Measurements from ENCODE around the gene CDK5RAP3. TPM values are rescaled to one million over a fixed set of nuclear protein-coding genes. Genes with fewer than 3 reads are reported as not detected.

The CDK5RAP3 gene
- total RNA-seq, 1 experiment from 2014 or later = 128 TPM

DNA sequence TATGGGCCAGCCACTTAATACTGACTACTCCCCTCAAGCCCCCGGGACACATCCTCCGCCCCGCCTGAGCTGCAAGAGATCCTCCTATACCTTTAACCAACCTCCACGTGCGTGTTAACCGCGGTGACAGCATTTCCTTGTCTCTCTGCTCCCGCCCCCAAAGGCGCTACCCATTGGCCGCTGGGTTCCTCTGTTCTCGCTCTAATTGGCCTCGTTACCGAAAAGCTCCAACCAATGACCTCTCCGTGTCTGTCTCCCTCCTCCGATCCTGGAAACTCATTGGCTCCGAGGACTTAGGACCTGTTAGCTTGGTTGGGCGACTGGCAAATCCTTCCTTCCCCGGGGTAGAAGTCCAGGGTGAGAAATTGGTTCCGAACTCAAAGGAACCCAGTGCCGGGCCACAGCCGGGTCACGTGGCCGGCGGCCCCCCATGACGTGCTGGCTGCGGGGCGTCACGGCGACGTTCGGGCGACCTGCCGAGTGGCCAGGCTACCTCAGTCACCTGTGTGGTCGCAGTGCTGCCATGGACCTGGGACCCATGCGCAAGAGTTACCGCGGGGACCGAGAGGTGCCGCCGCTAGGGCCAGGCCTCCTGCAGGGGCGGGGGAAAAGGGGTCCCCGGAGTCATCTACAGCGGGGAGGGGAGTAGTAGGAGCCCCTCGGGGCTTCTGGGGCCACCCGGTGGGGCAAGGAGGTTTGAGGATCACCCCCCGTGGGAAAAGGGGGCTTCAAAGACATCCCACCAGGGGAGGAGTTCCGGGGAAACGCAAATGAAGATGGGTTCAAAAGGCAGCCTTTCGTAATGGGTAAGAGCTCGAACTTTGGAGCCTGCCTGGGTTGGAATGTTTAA is 29.4 kb upstream of the CDK5RAP3 start, which contains the start of gene PNPO:
Gene PNPO (plus strand): TSS at position 326 of the 850 bp plus-strand sequence. CDS start 105 bp downstream, at position 431.
- peak; percentile 90 for DNase-seq (ENCODE audit: low spot score)
- H3K4me1 Mint-ChIP-seq = peaks cover 14% of the 10 kb centered on the region
- H3K27me3 Mint-ChIP-seq (ENCODE audit: low read depth) = peaks cover 30% of the 10 kb centered on the region
- peak within 1 kb of the TSS; percentile 80 for H3K4me3 Mint-ChIP-seq
- POLR2A ChIA-PET = interaction anchor here (0.6 to 1.2 kb wide), 5 partner anchors 13 to 115 kb away, joined by 3 to 8 read pairs (median 3); partner anchors contain the start of genes CDK5RAP3 and PRR15L
- H3K36me3 Mint-ChIP-seq = peaks cover 10% of the 10 kb centered on the region
- peaks cover 5% of the 10 kb centered on the region for H3K9me3 Mint-ChIP-seq
- ATAC-seq = peak; percentile 99
- CTCF ChIA-PET = interaction anchor here (0.7 to 4.0 kb wide), 25 partner anchors 9 to 110 kb away, joined by 3 to 42 read pairs (median 7); partner anchors contain the start of genes CDK5RAP3, LRRC46, MRPL10 and PRR15L
- H3K27ac Mint-ChIP-seq = no peak within 1 kb of the TSS
- TF ChIP-seq ZNF317 (CRISPR knock-in tag; IDR thresholded peaks at IDR 0.05; ENCODE audit: borderline replicate concordance, low read depth) (peak; percentile 34; the same call in 1 of the 2 replicates), ZNF232 (CRISPR knock-in tag; IDR thresholded peaks at IDR 0.05) (peak; percentile 76), SP1 (CRISPR knock-in tag; conservative IDR thresholded peaks at IDR 0.05) (peak; percentile 36; the same call in 1 of the 2 replicates), USF1 (CRISPR knock-in tag; IDR thresholded peaks at IDR 0.05) (peak; percentile 79), IRF2 (CRISPR knock-in tag; IDR thresholded peaks at IDR 0.05; ENCODE audit: borderline replicate concordance, low read depth) (no peak), NFYB (CRISPR knock-in tag; conservative IDR thresholded peaks at IDR 0.05; ENCODE audit: low read depth) (peak; percentile 92), RORB (CRISPR knock-in tag; IDR thresholded peaks at IDR 0.05) (no peak), ZNF219 (CRISPR knock-in tag; IDR thresholded peaks at IDR 0.05; ENCODE audit: borderline replicate concordance) (no peak), ATF6 (CRISPR knock-in tag; IDR thresholded peaks at IDR 0.05) (no peak), ESRRA (CRISPR knock-in tag; IDR thresholded peaks at IDR 0.05; ENCODE audit: borderline replicate concordance) (0 out of 2 replicates have a peak, but pooled peaks have one; percentile 31), GABPB1 (CRISPR knock-in tag; IDR thresholded peaks at IDR 0.05) (peak; percentile 58), NR2C2 (CRISPR knock-in tag; IDR thresholded peaks at IDR 0.05) (no peak), KAT7 (CRISPR knock-in tag; IDR thresholded peaks at IDR 0.05; ENCODE audit: borderline replicate concordance) (no peak)
- TF ChIP-seq, protein P1, sequence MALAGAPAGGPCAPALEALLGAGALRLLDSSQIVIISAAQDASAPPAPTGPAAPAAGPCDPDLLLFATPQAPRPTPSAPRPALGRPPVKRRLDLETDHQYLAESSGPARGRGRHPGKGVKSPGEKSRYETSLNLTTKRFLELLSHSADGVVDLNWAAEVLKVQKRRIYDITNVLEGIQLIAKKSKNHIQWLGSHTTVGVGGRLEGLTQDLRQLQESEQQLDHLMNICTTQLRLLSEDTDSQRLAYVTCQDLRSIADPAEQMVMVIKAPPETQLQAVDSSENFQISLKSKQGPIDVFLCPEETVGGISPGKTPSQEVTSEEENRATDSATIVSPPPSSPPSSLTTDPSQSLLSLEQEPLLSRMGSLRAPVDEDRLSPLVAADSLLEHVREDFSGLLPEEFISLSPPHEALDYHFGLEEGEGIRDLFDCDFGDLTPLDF (CRISPR knock-in tag; IDR thresholded peaks at IDR 0.05) = 0 out of 2 replicates have a peak, but pooled peaks have one; percentile 43
- TF ChIP-seq, protein P2, sequence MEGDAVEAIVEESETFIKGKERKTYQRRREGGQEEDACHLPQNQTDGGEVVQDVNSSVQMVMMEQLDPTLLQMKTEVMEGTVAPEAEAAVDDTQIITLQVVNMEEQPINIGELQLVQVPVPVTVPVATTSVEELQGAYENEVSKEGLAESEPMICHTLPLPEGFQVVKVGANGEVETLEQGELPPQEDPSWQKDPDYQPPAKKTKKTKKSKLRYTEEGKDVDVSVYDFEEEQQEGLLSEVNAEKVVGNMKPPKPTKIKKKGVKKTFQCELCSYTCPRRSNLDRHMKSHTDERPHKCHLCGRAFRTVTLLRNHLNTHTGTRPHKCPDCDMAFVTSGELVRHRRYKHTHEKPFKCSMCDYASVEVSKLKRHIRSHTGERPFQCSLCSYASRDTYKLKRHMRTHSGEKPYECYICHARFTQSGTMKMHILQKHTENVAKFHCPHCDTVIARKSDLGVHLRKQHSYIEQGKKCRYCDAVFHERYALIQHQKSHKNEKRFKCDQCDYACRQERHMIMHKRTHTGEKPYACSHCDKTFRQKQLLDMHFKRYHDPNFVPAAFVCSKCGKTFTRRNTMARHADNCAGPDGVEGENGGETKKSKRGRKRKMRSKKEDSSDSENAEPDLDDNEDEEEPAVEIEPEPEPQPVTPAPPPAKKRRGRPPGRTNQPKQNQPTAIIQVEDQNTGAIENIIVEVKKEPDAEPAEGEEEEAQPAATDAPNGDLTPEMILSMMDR (IDR thresholded peaks at IDR 0.05) = no peak
- TF ChIP-seq, protein P3, sequence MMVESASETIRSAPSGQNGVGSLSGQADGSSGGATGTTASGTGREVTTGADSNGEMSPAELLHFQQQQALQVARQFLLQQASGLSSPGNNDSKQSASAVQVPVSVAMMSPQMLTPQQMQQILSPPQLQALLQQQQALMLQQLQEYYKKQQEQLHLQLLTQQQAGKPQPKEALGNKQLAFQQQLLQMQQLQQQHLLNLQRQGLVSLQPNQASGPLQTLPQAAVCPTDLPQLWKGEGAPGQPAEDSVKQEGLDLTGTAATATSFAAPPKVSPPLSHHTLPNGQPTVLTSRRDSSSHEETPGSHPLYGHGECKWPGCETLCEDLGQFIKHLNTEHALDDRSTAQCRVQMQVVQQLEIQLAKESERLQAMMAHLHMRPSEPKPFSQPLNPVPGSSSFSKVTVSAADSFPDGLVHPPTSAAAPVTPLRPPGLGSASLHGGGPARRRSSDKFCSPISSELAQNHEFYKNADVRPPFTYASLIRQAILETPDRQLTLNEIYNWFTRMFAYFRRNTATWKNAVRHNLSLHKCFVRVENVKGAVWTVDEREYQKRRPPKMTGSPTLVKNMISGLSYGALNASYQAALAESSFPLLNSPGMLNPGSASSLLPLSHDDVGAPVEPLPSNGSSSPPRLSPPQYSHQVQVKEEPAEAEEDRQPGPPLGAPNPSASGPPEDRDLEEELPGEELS (CRISPR knock-in tag; IDR thresholded peaks at IDR 0.05) = no peak
- TF ChIP-seq, protein P4, sequence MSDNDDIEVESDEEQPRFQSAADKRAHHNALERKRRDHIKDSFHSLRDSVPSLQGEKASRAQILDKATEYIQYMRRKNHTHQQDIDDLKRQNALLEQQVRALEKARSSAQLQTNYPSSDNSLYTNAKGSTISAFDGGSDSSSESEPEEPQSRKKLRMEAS (CRISPR knock-in tag; IDR thresholded peaks at IDR 0.05) = peak; percentile 95
- TF ChIP-seq, protein P5, sequence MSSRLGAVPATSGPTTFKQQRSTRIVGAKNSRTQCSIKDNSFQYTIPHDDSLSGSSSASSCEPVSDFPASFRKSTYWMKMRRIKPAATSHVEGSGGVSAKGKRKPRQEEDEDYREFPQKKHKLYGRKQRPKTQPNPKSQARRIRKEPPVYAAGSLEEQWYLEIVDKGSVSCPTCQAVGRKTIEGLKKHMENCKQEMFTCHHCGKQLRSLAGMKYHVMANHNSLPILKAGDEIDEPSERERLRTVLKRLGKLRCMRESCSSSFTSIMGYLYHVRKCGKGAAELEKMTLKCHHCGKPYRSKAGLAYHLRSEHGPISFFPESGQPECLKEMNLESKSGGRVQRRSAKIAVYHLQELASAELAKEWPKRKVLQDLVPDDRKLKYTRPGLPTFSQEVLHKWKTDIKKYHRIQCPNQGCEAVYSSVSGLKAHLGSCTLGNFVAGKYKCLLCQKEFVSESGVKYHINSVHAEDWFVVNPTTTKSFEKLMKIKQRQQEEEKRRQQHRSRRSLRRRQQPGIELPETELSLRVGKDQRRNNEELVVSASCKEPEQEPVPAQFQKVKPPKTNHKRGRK (CRISPR knock-in tag; IDR thresholded peaks at IDR 0.05; ENCODE audit: borderline replicate concordance) = no peak
- TF ChIP-seq, protein P6, sequence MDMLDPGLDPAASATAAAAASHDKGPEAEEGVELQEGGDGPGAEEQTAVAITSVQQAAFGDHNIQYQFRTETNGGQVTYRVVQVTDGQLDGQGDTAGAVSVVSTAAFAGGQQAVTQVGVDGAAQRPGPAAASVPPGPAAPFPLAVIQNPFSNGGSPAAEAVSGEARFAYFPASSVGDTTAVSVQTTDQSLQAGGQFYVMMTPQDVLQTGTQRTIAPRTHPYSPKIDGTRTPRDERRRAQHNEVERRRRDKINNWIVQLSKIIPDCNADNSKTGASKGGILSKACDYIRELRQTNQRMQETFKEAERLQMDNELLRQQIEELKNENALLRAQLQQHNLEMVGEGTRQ (CRISPR knock-in tag; IDR thresholded peaks at IDR 0.05) = peak; percentile 89
- TF ChIP-seq, protein P7, sequence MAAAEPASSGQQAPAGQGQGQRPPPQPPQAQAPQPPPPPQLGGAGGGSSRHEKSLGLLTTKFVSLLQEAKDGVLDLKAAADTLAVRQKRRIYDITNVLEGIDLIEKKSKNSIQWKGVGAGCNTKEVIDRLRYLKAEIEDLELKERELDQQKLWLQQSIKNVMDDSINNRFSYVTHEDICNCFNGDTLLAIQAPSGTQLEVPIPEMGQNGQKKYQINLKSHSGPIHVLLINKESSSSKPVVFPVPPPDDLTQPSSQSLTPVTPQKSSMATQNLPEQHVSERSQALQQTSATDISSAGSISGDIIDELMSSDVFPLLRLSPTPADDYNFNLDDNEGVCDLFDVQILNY (CRISPR knock-in tag; IDR thresholded peaks at IDR 0.05) = peak; percentile 67; the same call in 1 of the 2 replicates

Data from WTC11 (cell line).